Lung (tissue), 12 donors: Measurements from ENCODE around the gene WWTR1. TPM values are rescaled to one million over a fixed set of nuclear protein-coding genes. Genes with fewer than 3 reads are reported as not detected.

Experiments
- ATAC-seq: fragments of 200-7000 bp; cut with Tn5 transposase; one replicate; pipeline ENCODE4 v1.9.1; 2020; ENCODE audit warnings: moderate number of reproducible peaks; ENCODE audit not compliant: insufficient read depth, low FRiP score
- DNase-seq, 3 donors: peaks; one replicate each; pipeline ENCODE4 v3.0.0-alpha.2; 2013 to 2017
- H3K27ac ChIP-seq, 2 donors: one replicate each; pipeline ENCODE4 v1.5.1; 2013; ENCODE audit warnings: mild to moderate bottlenecking in 2 of 2, moderate library complexity in 2 of 2, control low read depth in 1 of 2, inconsistent platforms in 1 of 2, low read depth in 1 of 2, low read length in 1 of 2
- H3K27me3 ChIP-seq, 3 donors: one replicate each; pipeline ENCODE4 v1.5.1; 2013; ENCODE audit warnings: low read length in 2 of 3; ENCODE audit not compliant: control insufficient read depth in 3 of 3, insufficient read depth in 3 of 3
- H3K36me3 ChIP-seq, 4 donors: one replicate each; pipeline ENCODE4 v1.5.1; 2013; ENCODE audit warnings: low read length in 4 of 4, mild to moderate bottlenecking in 1 of 4, moderate library complexity in 1 of 4; ENCODE audit not compliant: control insufficient read depth in 4 of 4, insufficient read depth in 4 of 4
- H3K4me1 ChIP-seq, 5 donors: one replicate each; pipeline ENCODE4 v1.5.1; 2013; ENCODE audit warnings: low read length in 5 of 5, mild to moderate bottlenecking in 2 of 5, moderate library complexity in 1 of 5; ENCODE audit not compliant: control insufficient read depth in 5 of 5, insufficient read depth in 5 of 5
- H3K4me3 ChIP-seq: one replicate; pipeline ENCODE4 v1.5.1; 2013; ENCODE audit warnings: mild to moderate bottlenecking, control low read depth, moderate library complexity
- H3K9ac ChIP-seq, 2 donors: one replicate each; pipeline ENCODE4 v1.5.1; 2013; ENCODE audit warnings: low read length in 2 of 2, control low read depth in 1 of 2; ENCODE audit not compliant: insufficient read depth in 1 of 2
- H3K9me3 ChIP-seq, 4 donors: one replicate each; pipeline ENCODE4 v1.5.1; 2013; ENCODE audit warnings: low read length in 3 of 4, mild to moderate bottlenecking in 1 of 4, moderate library complexity in 1 of 4; ENCODE audit not compliant: control insufficient read depth in 4 of 4, insufficient read depth in 3 of 4
- CTCF ChIP-seq: IDR thresholded peaks from 2 replicates; pipeline ENCODE4 v1.5.1; 2012; ENCODE audit warnings: mild to moderate bottlenecking; ENCODE audit errors: control extremely low read depth, extremely low read depth
- WGBS, 2 donors: extraction: QIAGEN DNeasy Blood & Tissue Kit; methylation state at CpG; one replicate each; pipeline ENCODE4 v1.1.7; 2013; 5-methylcytosine and 5-hydroxymethylcytosine counted together
- polyA plus RNA-seq, 2 donors: library from polyadenylated mRNA; stranded (reverse); fragments of 200-250 nt; gene quantifications; one replicate each; pipeline ENCODE4 v1.2.1, GENCODE V29; 2013
- total RNA-seq, 2 donors: library from RNA; depleted of rRNA in 1 of 2; stranded (reverse); fragments of >200 nt in 1 of 2; gene quantifications; one replicate each; pipeline ENCODE4 v1.2.1, GENCODE V29; 2014 to 2021
- donor health status: control.
- donor health status: control.
- donor health status: Bipolar disorder and iron deficiency.
- donor health status: healthy.
- donor health status: DM: yes; HTN: yes; CAD: no.

Gene WWTR1
- total and polyA plus RNA-seq, 4 donors, result 29.3 to 186 (median 63.4) TPM

GRCh38 chr3:149515249-149515648, 142.6 kb downstream of the WWTR1 start:
- Histone ChIP-seq H3K9ac (no peak overlapping the region), H3K9me3 (no peaks in the 10 kb centered on the region), H3K36me3 (peaks cover 0 to 8% (median 5%) of the 10 kb centered on the region in 4 donors), H3K27me3 (no peaks in the 10 kb centered on the region), H3K27ac (no peak overlapping the region), H3K4me3 (no peak overlapping the region), H3K4me1 (no peaks in the 10 kb centered on the region)
- no peak for TF ChIP-seq CTCF
- 93% methylated on average over 2 of the region's 2 CpGs for WGBS, 2 donors
- DNase-seq, result no peak
- ATAC-seq, result no peak

GRCh38 chr3:149514471-149514870, 143.4 kb downstream of the WWTR1 start:
- WGBS, 2 donors, result 90 to 95% methylated on average over 2 of the region's 2 CpGs

GRCh38 chr3:149512073-149512782, 145.6 kb downstream of the WWTR1 start:
- Histone ChIP-seq H3K27me3 (no peaks in the 10 kb centered on the region), H3K27ac (no peak overlapping the region), H3K9ac (no peak overlapping the region), H3K4me3 (no peak overlapping the region), H3K9me3 (no peaks in the 10 kb centered on the region), H3K4me1 (peaks cover 0 to 5% (median 0%) of the 10 kb centered on the region in 5 donors), H3K36me3 (peaks cover 0 to 3% (median 1%) of the 10 kb centered on the region in 4 donors)
- ATAC-seq (no peak), DNase-seq (peak; percentile 70 to 77 (median 72))
- peak; percentile 81 for TF ChIP-seq CTCF
- 14 to 17% methylated on average over 9 of the region's 9 CpGs for WGBS, 2 donors

More at GRCh38 chr3:149514471-149514870, 143.4 kb downstream of the WWTR1 start:
- Histone ChIP-seq H3K27me3 (no peaks in the 10 kb centered on the region), H3K9ac (no peak overlapping the region), H3K27ac (no peak overlapping the region), H3K4me1 (no peaks in the 10 kb centered on the region), H3K4me3 (no peak overlapping the region), H3K36me3 (peaks cover 0 to 6% (median 4%) of the 10 kb centered on the region in 4 donors), H3K9me3 (no peaks in the 10 kb centered on the region)
- no peak for TF ChIP-seq CTCF
- ATAC-seq (no peak), DNase-seq (no peak)
